Stomach (tissue), 19 donors: ENCODE results near the gene CTSV. TPM values are rescaled to one million over a fixed set of nuclear protein-coding genes. Genes with fewer than 3 reads are reported as not detected.
"Not testable (repeated sequence)": the region's sequence is repeated elsewhere in the genome, so short reads cannot be mapped to it uniquely, and the experiment has no call there.

ENCODE experiments used
- DNase-seq, 2 donors: peaks; one replicate each; pipeline versions ENCODE4 v3.0.0 to v3.0.0-alpha.2; 2013 to 2019
- H3K27ac ChIP-seq, 5 donors: fragments of 200-600 bp in 4 of 5; sonication (generic) in 4 of 5; one replicate each; pipeline ENCODE4 v1.5.1; 2013 to 2019; ENCODE audit warnings: mild to moderate bottlenecking in 1 of 5, moderate library complexity in 1 of 5
- H3K27me3 ChIP-seq, 3 donors: fragments of 200-600 bp; sonication (generic); one replicate each; pipeline ENCODE4 v1.5.1; 2017 to 2019; ENCODE audit warnings: mixed run types in 1 of 3
- H3K36me3 ChIP-seq, 4 donors: fragments of 200-600 bp; sonication (generic); 1 replicate in 3 of 4; 2 replicates in 1 of 4; pipeline ENCODE4 v1.5.1; 2016 to 2019
- H3K4me1 ChIP-seq, 4 donors: fragments of 200-600 bp; sonication (generic); one replicate each; pipeline ENCODE4 v1.5.1; 2016 to 2019
- H3K4me3 ChIP-seq, 4 donors: fragments of 200-600 bp; sonication (generic) in 3 of 4; one replicate each; pipeline ENCODE4 v1.5.1; 2016 to 2019; ENCODE audit warnings: mild to moderate bottlenecking in 1 of 4
- H3K9me3 ChIP-seq, 4 donors: fragments of 200-600 bp; sonication (generic); one replicate each; pipeline ENCODE4 v1.5.1; 2016 to 2019
- EP300 ChIP-seq: sonication (generic); formaldehyde crosslinking; IDR thresholded peaks from one replicate; pipeline ENCODE4 v1.6.1; 2017; ENCODE audit warnings: antibody characterized with exemption
- POLR2A ChIP-seq, 4 donors: fragments of 450-650 bp; IDR thresholded peaks; one replicate each; pipeline ENCODE4 v1.6.1; 2016; ENCODE audit warnings: antibody characterized with exemption in 4 of 4, control low read depth in 2 of 4, mild to moderate bottlenecking in 1 of 4, moderate library complexity in 1 of 4
- POLR2AphosphoS5 ChIP-seq, 3 donors: sonication (generic); formaldehyde crosslinking; IDR thresholded peaks; one replicate each; pipeline ENCODE4 v1.6.1; 2016; ENCODE audit warnings: antibody characterized with exemption in 3 of 3
- WGBS, 5 donors: extraction: QIAGEN DNeasy Blood & Tissue Kit in 3 of 5; methylation state at CpG; one replicate each; pipeline versions ENCODE4 v1.1.5 to v1.1.7; 2013 to 2018; 5-methylcytosine and 5-hydroxymethylcytosine counted together
- intact Hi-C: fragments of 100-400 bp; cut with DNase I; formaldehyde crosslinking; loops from one replicate; pipeline ENCODE4 v1.15.1; 2023; ENCODE audit warnings: low total_unique reads
- long read RNA-seq, 10 donors: transcript quantifications; one replicate each; lab custom pipeline, GENCODE V29; 2026
- polyA plus RNA-seq, 3 donors: library from polyadenylated mRNA; stranded (reverse); fragments of 200-250 nt; gene quantifications; one replicate each; pipeline ENCODE4 v1.2.3, GENCODE V29; 2013
- total RNA-seq, 5 donors: library from RNA; depleted of rRNA; stranded (reverse); fragments of >200 nt; gene quantifications; one replicate each; pipeline versions ENCODE4 v1.1.0 to v1.2.3, GENCODE V29; 2014 to 2016
- TF ChIP-seq, protein P1 (sequence below), 7 experiments: fragments of 450-650 bp in 4 of 7; fragments of 200-600 bp in 3 of 7; sonication (generic) in 3 of 7; IDR thresholded peaks; one replicate each; pipeline ENCODE4 v1.5.1; 2016 to 2019; ENCODE audit warnings: antibody characterized with exemption in 7 of 7, control low read depth in 2 of 7, mild to moderate bottlenecking in 1 of 7
- donor health status: healthy with polysubstance abuse.
- donor health status: Bipolar disorder and iron deficiency.
- donor health status: healthy.

The CTSV gene
- total RNA-seq (10 to 100 TPM in 1 of 5 donors, 1 to 10 TPM in 1, under 1 TPM in 1, not detected in 2; 0.43 to 11.0 (median 7.7) TPM), polyA plus RNA-seq (1 to 10 TPM in 2 of 3 donors, under 1 TPM in 1; 0.61 to 6.6 (median 6.0) TPM)
- long read RNA-seq, donor 1, partial matches to known transcripts: 0 of 1 reads
- long read RNA-seq, donor 1, other reads (novel, unspliced or antisense): 0 of 1 reads
- long read RNA-seq, donor 2, partial matches to known transcripts: 6 of 10 reads
- long read RNA-seq, donor 2, other reads (novel, unspliced or antisense): 0 of 10 reads
- long read RNA-seq, donor 3, partial matches to known transcripts: 0 of 1 reads
- long read RNA-seq, donor 3, other reads (novel, unspliced or antisense): 0 of 1 reads
- long read RNA-seq, donor 4: 0 reads
- long read RNA-seq, donor 5: 0 reads
- long read RNA-seq, donor 6, transcript CTSV-201 (8 exons, 1,546 nt): major isoform, 6 of 6 reads
- long read RNA-seq, donor 6, partial matches to known transcripts: 0 of 6 reads
- long read RNA-seq, donor 6, other reads (novel, unspliced or antisense): 0 of 6 reads
- long read RNA-seq, donor 7, transcript CTSV-201 (8 exons, 1,546 nt): major isoform, 5 of 5 reads
- long read RNA-seq, donor 7, partial matches to known transcripts: 0 of 5 reads
- long read RNA-seq, donor 7, other reads (novel, unspliced or antisense): 0 of 5 reads
- long read RNA-seq, donor 8, partial matches to known transcripts: 0 of 1 reads
- long read RNA-seq, donor 8, other reads (novel, unspliced or antisense): 0 of 1 reads
- long read RNA-seq, donor 9, partial matches to known transcripts: 8 of 10 reads
- long read RNA-seq, donor 9, other reads (novel, unspliced or antisense): 0 of 10 reads
- long read RNA-seq, donor 10, partial matches to known transcripts: 0 of 1 reads
- long read RNA-seq, donor 10, other reads (novel, unspliced or antisense): 0 of 1 reads

DNA sequence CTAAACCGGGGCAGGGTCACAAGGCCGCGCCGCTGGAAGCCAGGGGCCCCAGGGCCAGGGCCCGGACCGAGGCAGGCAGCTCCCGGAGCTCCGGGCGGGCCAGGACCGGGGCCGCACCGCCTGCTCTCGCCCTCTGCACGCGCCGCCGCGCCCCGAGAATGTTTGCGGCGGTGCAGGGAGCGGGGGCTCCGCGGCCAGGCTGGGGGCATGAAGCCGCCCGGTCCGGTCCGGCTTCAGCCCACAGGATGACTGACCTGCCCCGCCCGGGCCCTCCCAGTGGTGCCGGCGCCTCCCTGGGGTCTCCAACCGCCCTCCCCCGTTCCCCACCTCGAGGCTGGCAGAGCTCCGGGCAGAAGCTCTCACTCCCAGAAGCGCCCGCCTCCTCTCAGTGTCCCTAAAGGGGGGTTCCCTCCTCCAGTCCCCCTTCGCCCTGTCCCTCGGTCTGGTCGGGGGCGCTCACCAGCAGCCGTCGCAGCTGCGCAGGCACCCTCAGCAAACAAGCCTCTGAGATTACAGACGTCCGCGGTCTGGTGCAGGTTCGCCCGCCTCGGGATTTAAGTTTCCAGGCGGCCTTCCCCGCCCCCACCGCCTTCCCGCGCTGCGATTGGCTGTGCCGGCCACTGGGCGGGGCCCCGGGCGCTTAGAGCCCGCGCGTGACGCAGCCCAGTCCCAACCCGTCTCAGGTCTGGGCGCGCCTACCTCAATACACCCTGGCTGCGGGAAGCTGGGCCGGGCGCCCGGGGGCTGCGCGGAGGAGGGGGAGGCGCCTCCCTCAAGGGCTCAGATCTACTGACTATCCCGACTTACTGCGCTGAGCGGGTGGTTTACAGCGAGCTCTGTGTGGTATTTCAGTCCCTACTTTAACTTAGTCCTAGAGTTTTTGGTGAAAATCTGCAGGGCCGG, at the start of gene CTSV:
Gene CTSV, minus strand, starts transcription at position 532 of the 903 bp plus-strand sequence. CDS start 1,099 bp downstream, outside the sequence.
- Histone ChIP-seq H3K36me3 (no peaks in the 10 kb centered on the region), H3K4me1 (peaks cover 7 to 17% (median 14%) of the 10 kb centered on the region in 4 donors), H3K27ac (peak within 1 kb of the TSS in 4 of 5 donors; percentile 56 to 76 (median 68)), H3K9me3 (peaks cover 0 to 3% (median 0%) of the 10 kb centered on the region in 4 donors), H3K27me3 (peaks cover 0 to 46% (median 7%) of the 10 kb centered on the region in 3 donors), H3K4me3 (peak within 1 kb of the TSS; percentile 42 to 63 (median 53))
- peak; percentile 95 to 97 for DNase-seq
- intact Hi-C loops: no loop called here
- TF ChIP-seq EP300 (no peak), POLR2AphosphoS5 (IDR thresholded peaks at IDR 0.05) (peak; percentile 53 to 67 (median 60)), POLR2A (IDR thresholded peaks at IDR 0.05) (peak in 1 of 4 donors; percentile 19)
- TF ChIP-seq, protein P1, sequence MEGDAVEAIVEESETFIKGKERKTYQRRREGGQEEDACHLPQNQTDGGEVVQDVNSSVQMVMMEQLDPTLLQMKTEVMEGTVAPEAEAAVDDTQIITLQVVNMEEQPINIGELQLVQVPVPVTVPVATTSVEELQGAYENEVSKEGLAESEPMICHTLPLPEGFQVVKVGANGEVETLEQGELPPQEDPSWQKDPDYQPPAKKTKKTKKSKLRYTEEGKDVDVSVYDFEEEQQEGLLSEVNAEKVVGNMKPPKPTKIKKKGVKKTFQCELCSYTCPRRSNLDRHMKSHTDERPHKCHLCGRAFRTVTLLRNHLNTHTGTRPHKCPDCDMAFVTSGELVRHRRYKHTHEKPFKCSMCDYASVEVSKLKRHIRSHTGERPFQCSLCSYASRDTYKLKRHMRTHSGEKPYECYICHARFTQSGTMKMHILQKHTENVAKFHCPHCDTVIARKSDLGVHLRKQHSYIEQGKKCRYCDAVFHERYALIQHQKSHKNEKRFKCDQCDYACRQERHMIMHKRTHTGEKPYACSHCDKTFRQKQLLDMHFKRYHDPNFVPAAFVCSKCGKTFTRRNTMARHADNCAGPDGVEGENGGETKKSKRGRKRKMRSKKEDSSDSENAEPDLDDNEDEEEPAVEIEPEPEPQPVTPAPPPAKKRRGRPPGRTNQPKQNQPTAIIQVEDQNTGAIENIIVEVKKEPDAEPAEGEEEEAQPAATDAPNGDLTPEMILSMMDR (IDR thresholded peaks at IDR 0.05): peak in 1 of 7 experiments; percentile 6
- WGBS, 5 donors: 1 to 2% (median 2%) methylated on average over 21 to 80 of the region's 80 CpGs

DNA sequence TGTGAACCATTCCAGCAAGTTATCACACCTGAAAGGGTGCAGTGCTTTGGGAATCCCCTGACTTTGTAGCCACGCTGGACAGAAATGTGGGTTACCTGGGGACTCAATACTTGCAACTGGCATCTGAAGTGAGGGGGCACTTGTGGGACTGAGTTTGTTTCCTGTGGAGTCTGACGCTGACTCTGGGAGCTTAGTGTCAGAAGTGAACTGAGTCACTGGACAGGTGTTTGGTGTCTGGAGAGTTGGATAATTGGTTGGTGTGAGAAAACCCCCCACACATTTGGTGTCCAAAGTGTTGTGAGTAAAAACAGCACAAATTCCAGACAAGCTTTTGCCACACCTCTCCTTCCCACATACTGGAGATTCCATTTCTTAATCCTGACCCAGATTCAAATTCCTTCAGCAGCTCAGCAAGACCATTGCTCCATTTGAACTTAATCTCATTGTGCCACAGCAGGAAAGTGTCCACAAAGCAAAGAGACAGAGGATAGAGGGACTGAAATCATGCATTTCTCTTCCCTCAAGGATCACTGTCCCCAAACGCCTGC, 48.8 kb upstream of the CTSV start:
- H3K27ac ChIP-seq, H3K36me3 ChIP-seq, H3K4me1 ChIP-seq, intact Hi-C loops, H3K9me3 ChIP-seq, H3K4me3 ChIP-seq, DNase-seq: not testable (repeated sequence)
- peaks cover 0 to 17% (median 0%) of the 10 kb centered on the region in 3 donors for H3K27me3 ChIP-seq
- WGBS, 5 donors: 48 to 60% (median 51%) methylated on average over 3 of the region's 3 CpGs

DNA sequence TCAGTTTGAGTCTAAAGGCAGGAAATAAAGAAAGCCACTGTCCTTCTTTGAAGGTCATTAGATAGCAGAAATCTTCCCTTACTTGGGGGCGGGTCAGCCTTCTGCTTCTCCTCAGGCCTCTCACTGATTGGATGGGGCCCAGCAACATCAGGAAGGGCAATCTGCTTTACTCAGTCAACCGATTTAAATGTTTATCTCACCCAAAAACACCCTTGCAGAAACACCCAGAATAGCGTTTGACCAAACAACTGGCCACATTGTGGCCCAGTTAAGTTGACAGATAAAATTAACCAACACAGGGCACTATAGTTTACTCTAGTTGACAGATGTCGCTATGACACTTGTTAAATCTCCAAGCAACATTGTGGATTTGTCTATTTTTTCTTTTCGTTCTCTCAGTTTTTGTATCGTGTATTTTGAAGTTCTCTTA, 45.6 kb upstream of the CTSV start:
- H3K36me3 ChIP-seq, H3K4me3 ChIP-seq, H3K27ac ChIP-seq, intact Hi-C loops, H3K9me3 ChIP-seq, H3K4me1 ChIP-seq, DNase-seq: not testable (repeated sequence)
- WGBS, 5 donors: 72 to 82% (median 76%) methylated on average over 6 of the region's 6 CpGs
- peaks cover 0 to 16% (median 0%) of the 10 kb centered on the region in 3 donors for H3K27me3 ChIP-seq

DNA sequence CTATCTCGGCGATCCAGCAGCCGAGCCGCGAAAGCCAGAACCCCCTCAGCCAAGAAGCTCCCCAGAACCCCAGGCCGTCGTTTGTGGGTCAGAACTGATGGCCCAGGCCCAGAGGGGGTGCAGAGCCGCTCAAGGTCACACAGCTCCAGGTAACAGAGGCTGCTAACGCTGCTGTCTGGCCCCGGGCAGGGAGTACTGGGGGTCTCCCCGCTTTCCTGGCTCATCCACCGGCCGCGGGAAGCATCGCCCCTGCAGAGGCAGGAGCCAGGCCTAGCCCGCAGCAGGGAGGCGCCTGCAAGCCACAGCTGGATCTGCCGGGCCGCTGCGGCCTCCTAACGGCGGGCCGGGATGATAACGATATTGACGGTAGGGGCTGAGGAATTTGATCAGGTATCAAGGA, 39.4 kb upstream of the CTSV start:
- H3K9me3 ChIP-seq: peaks cover 0 to 6% (median 3%) of the 10 kb centered on the region in 4 donors
- H3K27me3 ChIP-seq: peaks cover 8 to 47% (median 26%) of the 10 kb centered on the region in 3 donors
- TF ChIP-seq EP300 (no peak), POLR2A (IDR thresholded peaks at IDR 0.05) (no peak), POLR2AphosphoS5 (IDR thresholded peaks at IDR 0.05) (no peak)
- TF ChIP-seq, protein P1 (IDR thresholded peaks at IDR 0.05): no peak
- H3K4me3 ChIP-seq: no peak overlapping the region
- 37 to 51% (median 42%) methylated on average over 7 to 25 of the region's 25 CpGs for WGBS, 5 donors
- H3K27ac ChIP-seq: no peak overlapping the region
- intact Hi-C loops: no loop called here
- peaks cover 0 to 14% (median 7%) of the 10 kb centered on the region in 4 donors for H3K4me1 ChIP-seq
- H3K36me3 ChIP-seq: no peaks in the 10 kb centered on the region
- no peak for DNase-seq
